NCI-H774 (cell line): ENCODE results near the gene ZNF462.
"Not testable (repeated sequence)": the region's sequence is repeated elsewhere in the genome, so short reads cannot be mapped to it uniquely, and the experiment has no call there.

Source experiments
- DNase-seq: peaks from one replicate; lab custom pipeline; 2025; lab: John Stamatoyannopoulos, UW

ZNF462 gene

GRCh38 chr9:106962615-106963363, 99.8 kb downstream of the ZNF462 start:
- no peak for DNase-seq

- DNase-seq, result no peak
Measured at GRCh38 chr9:106963684-106964083, 100.7 kb downstream of the ZNF462 start.

GRCh38 chr9:106964329-106964728, 101.4 kb downstream of the ZNF462 start:
- DNase-seq, result no peak

- DNase-seq, result no peak
Measured at GRCh38 chr9:106964822-106965525, 102.0 kb downstream of the ZNF462 start.

GRCh38 chr9:106966481-106966880, 103.5 kb downstream of the ZNF462 start:
- DNase-seq, result no peak

- no peak for DNase-seq
Measured at GRCh38 chr9:106969696-106970095, 106.7 kb downstream of the ZNF462 start.

- no peak for DNase-seq
Measured at GRCh38 chr9:106970219-106970975, 107.4 kb downstream of the ZNF462 start.

GRCh38 chr9:106970976-106971457, 108.1 kb downstream of the ZNF462 start:
- no peak for DNase-seq

- no peak for DNase-seq
Measured at GRCh38 chr9:106972082-106972481, 109.1 kb downstream of the ZNF462 start.

GRCh38 chr9:106974341-106974740, 111.4 kb downstream of the ZNF462 start:
- DNase-seq, result no peak

- DNase-seq, result no peak
Measured at GRCh38 chr9:106976772-106977171, 113.8 kb downstream of the ZNF462 start.

- DNase-seq, result no peak
Measured at GRCh38 chr9:106980551-106981101, 117.7 kb downstream of the ZNF462 start.

GRCh38 chr9:106981396-106982287, 118.7 kb downstream of the ZNF462 start:
- no peak for DNase-seq

- no peak for DNase-seq
Measured at GRCh38 chr9:106982636-106983035, 119.7 kb downstream of the ZNF462 start.

- DNase-seq, result no peak
Measured at GRCh38 chr9:106983346-106983745, 120.4 kb downstream of the ZNF462 start.

- not testable (repeated sequence) for DNase-seq
Measured at GRCh38 chr9:106989904-106990303, 126.9 kb downstream of the ZNF462 start.

GRCh38 chr9:106992186-106992585, 129.2 kb downstream of the ZNF462 start:
- DNase-seq, result no peak

- no peak for DNase-seq
Measured at GRCh38 chr9:106993603-106994002, 130.6 kb downstream of the ZNF462 start.

- DNase-seq, result no peak
Measured at GRCh38 chr9:106994463-106994862, 131.5 kb downstream of the ZNF462 start.

GRCh38 chr9:107000218-107000617, 137.3 kb downstream of the ZNF462 start:
- no peak for DNase-seq

GRCh38 chr9:107005201-107005600, 142.2 kb downstream of the ZNF462 start:
- no peak for DNase-seq
